ENCODE measurements around the gene SOAT1.
"Not testable (repeated sequence)": the region's sequence is repeated elsewhere in the genome, so short reads cannot be mapped to it uniquely, and the experiment has no call there.

The SOAT1 gene

GRCh38 chr1:179263121-179263520 lies 30.5 kb upstream of the SOAT1 start:
- no peak for TF ChIP-seq CTCF (IDR thresholded peaks at IDR 0.05; ENCODE audit: low read depth, low read length)
- H3K4me3 ChIP-seq (ENCODE audit: low read depth, low read length): no peak overlapping the region

- no peak for TF ChIP-seq CTCF (IDR thresholded peaks at IDR 0.05; ENCODE audit: low read depth, low read length)
- H3K4me3 ChIP-seq (ENCODE audit: low read depth, low read length): no peak overlapping the region
Measured at GRCh38 chr1:179264507-179264906, 29.1 kb upstream of the SOAT1 start.

- no peak for TF ChIP-seq CTCF (IDR thresholded peaks at IDR 0.05; ENCODE audit: low read depth, low read length)
Measured at GRCh38 chr1:179269071-179269470, 24.5 kb upstream of the SOAT1 start.

GRCh38 chr1:179274424-179274823 lies 19.2 kb upstream of the SOAT1 start:
- not testable (repeated sequence) for H3K4me3 ChIP-seq (ENCODE audit: low read depth, low read length)

More at GRCh38 chr1:179269071-179269470, 24.5 kb upstream of the SOAT1 start:
- no peak overlapping the region for H3K4me3 ChIP-seq (ENCODE audit: low read depth, low read length)

- TF ChIP-seq CTCF (IDR thresholded peaks at IDR 0.05; ENCODE audit: low read depth, low read length): no peak
- no peak overlapping the region for H3K4me3 ChIP-seq (ENCODE audit: low read depth, low read length)
Measured at GRCh38 chr1:179278920-179279319, 14.7 kb upstream of the SOAT1 start.

- no peak for TF ChIP-seq CTCF (IDR thresholded peaks at IDR 0.05; ENCODE audit: low read depth, low read length)
- H3K4me3 ChIP-seq (ENCODE audit: low read depth, low read length): no peak overlapping the region
Measured at GRCh38 chr1:179283992-179284391, 9.6 kb upstream of the SOAT1 start.

GRCh38 chr1:179287946-179288345 lies 5.7 kb upstream of the SOAT1 start:
- TF ChIP-seq CTCF (IDR thresholded peaks at IDR 0.05; ENCODE audit: low read depth, low read length): no peak
- H3K4me3 ChIP-seq (ENCODE audit: low read depth, low read length): no peak overlapping the region

- no peak for TF ChIP-seq CTCF (IDR thresholded peaks at IDR 0.05; ENCODE audit: low read depth, low read length)
- no peak overlapping the region for H3K4me3 ChIP-seq (ENCODE audit: low read depth, low read length)
Measured at GRCh38 chr1:179288977-179289376, 4.6 kb upstream of the SOAT1 start.
